ENCODE measurements around the gene FFAR3. TPM values are rescaled to one million over a fixed set of nuclear protein-coding genes. Genes with fewer than 3 reads are reported as not detected.

The FFAR3 gene
- total and polyA plus RNA-seq, 2 of the 8 experiments (the other 6 are each of a cell fraction or from before 2014, with no cell fraction given): not detected

DNA sequence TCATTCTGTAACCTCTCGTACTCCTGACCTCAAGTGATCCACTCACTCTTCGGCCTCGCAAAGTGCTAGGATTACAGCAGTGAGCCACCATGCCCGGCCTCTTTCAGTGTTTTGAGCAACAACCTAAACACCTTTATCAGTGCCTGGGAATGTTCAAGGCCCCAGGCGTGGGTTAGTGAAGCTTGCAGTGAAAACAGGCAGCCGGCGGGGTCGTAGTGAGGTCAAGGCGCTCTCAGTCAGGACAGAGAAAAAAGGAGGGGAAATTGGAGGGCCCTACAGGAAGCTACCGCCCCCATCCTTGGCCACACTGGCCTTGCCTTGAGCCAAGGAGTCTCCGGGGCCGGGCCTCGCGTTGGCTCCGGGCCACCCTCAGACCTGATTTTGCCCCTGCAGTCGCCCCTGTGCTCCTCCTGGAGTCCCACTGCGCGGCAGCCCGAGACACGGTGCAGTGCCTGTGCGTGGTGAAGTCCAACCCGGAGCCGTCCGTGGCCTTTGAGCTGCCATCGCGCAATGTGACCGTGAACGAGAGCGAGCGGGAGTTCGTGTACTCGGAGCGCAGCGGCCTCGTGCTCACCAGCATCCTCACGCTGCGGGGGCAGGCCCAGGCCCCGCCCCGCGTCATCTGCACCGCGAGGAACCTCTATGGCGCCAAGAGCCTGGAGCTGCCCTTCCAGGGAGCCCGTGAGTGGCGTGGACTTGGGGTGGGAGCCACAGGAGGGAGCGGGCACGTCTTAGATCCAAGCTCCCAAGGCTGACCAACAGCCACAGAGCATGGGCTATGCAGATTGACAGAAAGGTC, 48.6 kb upstream of the FFAR3 start:
- Histone ChIP-seq H2BK15ac (ENCODE audit: low read length) (no peak overlapping the region), H3K18ac (ENCODE audit: extremely low read depth, low read length) (no peak overlapping the region), H3K79me2 (ENCODE audit: control insufficient read depth in 1 of 2, insufficient read depth in 2 of 2, low read length in 2 of 2) (no peaks in the 10 kb centered on the region), H3K4me3 (ENCODE audit: extremely low read depth in 1 of 4, insufficient read depth in 2 of 4, low read depth in 3 of 4, low read length in 4 of 4) (no peak overlapping the region), H3K23me2 (ENCODE audit: low read depth, low read length) (no peaks in the 10 kb centered on the region), H2AFZ (ENCODE audit: low read length) (no peak overlapping the region), H3K36me3 (ENCODE audit: control insufficient read depth in 2 of 4, insufficient read depth in 4 of 4, low read length in 3 of 4) (no peaks in the 10 kb centered on the region), H3K14ac (ENCODE audit: insufficient read length) (no peak overlapping the region), H3K4ac (replicated peaks; ENCODE audit: insufficient read length, low read depth, low read length) (no peak overlapping the region), H4K8ac (ENCODE audit: extremely low read depth, insufficient read depth, low read length) (no peak overlapping the region), H2BK5ac (ENCODE audit: low read depth, low read length) (no peak overlapping the region), H2BK20ac (ENCODE audit: low read length) (no peak overlapping the region), H4K20me1 (replicated peaks in 1 of 2; ENCODE audit: control insufficient read depth in 1 of 2, insufficient read depth in 2 of 2, low read length in 2 of 2) (no peaks in the 10 kb centered on the region), H2BK120ac (replicated peaks; ENCODE audit: low read depth, low read length) (no peak overlapping the region), H3K9ac (replicated peaks in 1 of 4; ENCODE audit: extremely low read depth in 1 of 4, low read depth in 3 of 4, low read length in 3 of 4) (no peak overlapping the region), H4K91ac (replicated peaks; ENCODE audit: insufficient read length, low read length) (no peak overlapping the region), H3K56ac (replicated peaks; ENCODE audit: insufficient read length, low read depth, low read length) (no peak overlapping the region), H3K4me1 (replicated peaks in 1 of 4; ENCODE audit: control insufficient read depth in 3 of 4, insufficient read depth in 4 of 4, low read length in 3 of 4) (peaks cover 0 to 2% (median 0%) of the 10 kb centered on the region in 4 experiments; a peak in 1 of 7 replicates), H2AK5ac (ENCODE audit: low read depth, low read length) (no peak overlapping the region), H3K27me3 (replicated peaks in 1 of 4; ENCODE audit: control insufficient read depth in 3 of 4, extremely low read depth in 1 of 4, insufficient read depth in 3 of 4, low read length in 3 of 4) (no peaks in the 10 kb centered on the region), H4K5ac (ENCODE audit: insufficient read length, low read depth, low read length) (no peak overlapping the region), H3K9me3 (ENCODE audit: insufficient read depth in 2 of 2, low read depth in 1 of 2, low read length in 1 of 2) (no peaks in the 10 kb centered on the region), H3K4me2 (ENCODE audit: insufficient read depth in 1 of 2, low read depth in 2 of 2, low read length in 2 of 2) (no peak overlapping the region), H3K27ac (ENCODE audit: low read depth, low read length) (no peak overlapping the region), H3K23ac (ENCODE audit: insufficient read length) (no peak overlapping the region), H2BK12ac (ENCODE audit: low read depth, low read length) (no peak overlapping the region), H3K79me1 (ENCODE audit: low read depth, low read length) (no peaks in the 10 kb centered on the region)
- ChIA-PET POLR2A (ENCODE audit: partially characterized antibody) (interaction anchor here (1.2 kb wide), 1 partner anchor 201 kb away, joined by 3 read pairs; no protein-coding TSS in a partner anchor), CTCF (ENCODE audit: partially characterized antibody) (interaction anchor here (0.8 to 1.0 kb wide), 3 partner anchors 16 to 243 kb away, joined by 3 to 4 read pairs (median 3); no protein-coding TSS in a partner anchor)
- DNase-seq (ENCODE audit: low read depth in 1 of 2, low spot score in 2 of 2) (no peak), FAIRE-seq (no peak)
- TF ChIP-seq CHD1 (IDR thresholded peaks at IDR 0.05; ENCODE audit: low read depth, low read length) (no peak), CTCF (IDR thresholded peaks at IDR 0.05; ENCODE audit: control extremely low read depth in 1 of 3, insufficient read depth in 1 of 3, low read depth in 1 of 3, low read length in 3 of 3) (no peak), HDAC6 (IDR thresholded peaks at IDR 0.05; ENCODE audit: low read depth, low read length) (no peak), NANOG (IDR thresholded peaks at IDR 0.05; ENCODE audit: insufficient read depth, low read depth, low read length, poor library complexity, severe bottlenecking) (no peak), KDM4A (IDR thresholded peaks at IDR 0.05; ENCODE audit: low read depth, low read length, severe bottlenecking) (no peak), YY1 (IDR thresholded peaks at IDR 0.05; ENCODE audit: low read depth, low read length) (no peak), BACH1 (IDR thresholded peaks at IDR 0.05; ENCODE audit: low read length) (no peak), TBP (IDR thresholded peaks at IDR 0.05; ENCODE audit: low read depth, low read length) (no peak), CHD2 (IDR thresholded peaks at IDR 0.05; ENCODE audit: low read length) (no peak)
- WGBS, 2 experiments (ENCODE audit: extremely low coverage in 1 of 2, insufficient coverage in 1 of 2, insufficient read length in 1 of 2, insufficient replicate concordance in 2 of 2, low coverage in 1 of 2, low lambda C conversion rate in 2 of 2, missing lambda C conversion rate in 1 of 2): 91% methylated on average over 47 of the region's 47 CpGs; no CpG with 5 or more reads in 1 of the 2 experiments

All from H1 (cell line).